ENCODE results near the gene CELSR1. TPM values are rescaled to one million over a fixed set of nuclear protein-coding genes. Genes with fewer than 3 reads are reported as not detected.

Gene CELSR1
- total RNA-seq, 1 experiment from 2014 or later, result 22.6 TPM

- no peak overlapping the region for H4K91ac ChIP-seq (ENCODE audit: insufficient read length, low read depth, low read length)
- no peaks in the 10 kb centered on the region for H3K27me3 ChIP-seq (ENCODE audit: insufficient read depth, low read length)
- no peak for DNase-seq
- no peaks in the 10 kb centered on the region; the same call in 1 of the 2 replicates for H3K79me2 ChIP-seq (ENCODE audit: insufficient read depth, low read length)
- no peak overlapping the region for H3K4me3 Mint-ChIP-seq
- TF ChIP-seq CTCF (conservative IDR thresholded peaks at IDR 0.05), result no peak
- H4K20me1 ChIP-seq (ENCODE audit: control insufficient read depth, insufficient read depth, insufficient read length), result no peaks in the 10 kb centered on the region
- H3K9me3 ChIP-seq (ENCODE audit: control insufficient read depth, low read depth, low read length), result no peaks in the 10 kb centered on the region
- no peak overlapping the region for H2BK15ac ChIP-seq (ENCODE audit: low read depth, low read length)
- no peaks in the 10 kb centered on the region for H3K23me2 ChIP-seq (ENCODE audit: insufficient read length, low read depth, low read length, poor library complexity, severe bottlenecking)
- H3K14ac ChIP-seq (ENCODE audit: insufficient read depth, low read length), result peak overlapping the region; percentile 27; the same call in 1 of the 2 replicates
- peak overlapping the region in 2 of 3 experiments; percentile 48 to 87; a peak in 6 of 7 replicates for H3K27ac Mint-ChIP-seq
- H3K4me2 ChIP-seq (ENCODE audit: insufficient read depth, insufficient read length, low read length), result no peak overlapping the region
- H3K79me1 ChIP-seq (ENCODE audit: insufficient read depth, low read depth, low read length, poor library complexity, severe bottlenecking), result no peaks in the 10 kb centered on the region
- no peak overlapping the region for H3K18ac ChIP-seq (ENCODE audit: insufficient read length, low read depth, low read length)
- no peak overlapping the region for H2AFZ ChIP-seq (ENCODE audit: low read length)
- no peaks in the 10 kb centered on the region for H3K4me1 ChIP-seq (ENCODE audit: insufficient read depth, low read length)
- H2BK120ac ChIP-seq (ENCODE audit: low read depth, low read length, poor library complexity, severe bottlenecking), result no peak overlapping the region
- no peak overlapping the region for H4K8ac ChIP-seq (replicated peaks; ENCODE audit: insufficient read length, low read depth, low read length)
- H3K9ac ChIP-seq (ENCODE audit: extremely low read depth, insufficient read length, low read length), result no peak overlapping the region
- no peak overlapping the region for H3T11ph ChIP-seq (ENCODE audit: low read length)
- H3K9me3 Mint-ChIP-seq, result no peaks in the 10 kb centered on the region
- peaks cover 26 to 35% of the 10 kb centered on the region in 2 experiments for H3K4me1 Mint-ChIP-seq
- WGBS (ENCODE audit: extremely low coverage, insufficient read length, low lambda C conversion rate), result no CpG with 5 or more reads among the region's 10 CpGs
- H2BK12ac ChIP-seq (ENCODE audit: insufficient read length, low read depth, low read length), result no peak overlapping the region
- H3K27ac ChIP-seq (ENCODE audit: insufficient read length, low read depth, low read length), result no peak overlapping the region
- H3K36me3 Mint-ChIP-seq (ENCODE audit: insufficient read depth in 1 of 3, low read depth in 3 of 3), result peaks cover 0 to 4% (median 4%) of the 10 kb centered on the region in 3 experiments; a peak in 2 of 7 replicates
- no peak overlapping the region for H2AK5ac ChIP-seq (ENCODE audit: insufficient read length, low read length)
- H3K23ac ChIP-seq (ENCODE audit: insufficient read length, low read depth, low read length), result no peak overlapping the region
- H3K27me3 Mint-ChIP-seq (ENCODE audit: low read depth), result no peaks in the 10 kb centered on the region
- no peak overlapping the region for H2BK20ac ChIP-seq (ENCODE audit: low read depth, low read length, poor library complexity, severe bottlenecking)
- no peak overlapping the region for H3K4ac ChIP-seq (ENCODE audit: low read depth, low read length)
- no peak overlapping the region for H2BK5ac ChIP-seq (ENCODE audit: insufficient read length, low read length)
- no peak overlapping the region for H3K56ac ChIP-seq (ENCODE audit: insufficient read length, low read depth, low read length)
- no peak overlapping the region for H4K5ac ChIP-seq (ENCODE audit: insufficient read length, low read depth, low read length)
These were observed 22.0 kb downstream of the CELSR1 start for GRCh38 chr22:46515208-46516111.

Data from H9 (cell line).